ENCODE results near the gene CYB5B. TPM values are rescaled to one million over a fixed set of nuclear protein-coding genes. Genes with fewer than 3 reads are reported as not detected.

Gene CYB5B
- total RNA-seq, 3 donors from 2014 or later = 28.2 to 48.0 (median 34.7) TPM

GRCh38 chr16:69396187-69397061 lies 28.0 kb upstream of the CYB5B start:
- Histone ChIP-seq H3K4me1 (peaks cover 0 to 11% of the 10 kb centered on the region in 2 donors), H3K27ac (peak overlapping the region; percentile 78 to 89), H3K36me3 (no peaks in the 10 kb centered on the region), H3K4me3 (peak overlapping the region in 1 of 3 donors; percentile 36), H3K27me3 (no peaks in the 10 kb centered on the region), H3K9me3 (no peaks in the 10 kb centered on the region)
- intact Hi-C loops (cut with DNase I; ENCODE audit: low total_unique reads) = no loop called here
- peak; percentile 58 to 70 for DNase-seq (ENCODE audit: low spot score in 2 of 2)
- TF ChIP-seq CTCF (IDR thresholded peaks at IDR 0.05) (peak; percentile 75 to 93 (median 91)), POLR2AphosphoS5 (IDR thresholded peaks at IDR 0.05) (peak in 2 of 3 donors; percentile 42 to 54), POLR2A (IDR thresholded peaks at IDR 0.05) (no peak)

- Histone ChIP-seq H3K36me3 (no peaks in the 10 kb centered on the region), H3K27ac (peak overlapping the region; percentile 8 to 40), H3K4me1 (peaks cover 0 to 11% of the 10 kb centered on the region in 2 donors), H3K9me3 (no peaks in the 10 kb centered on the region), H3K27me3 (no peaks in the 10 kb centered on the region), H3K4me3 (no peak overlapping the region)
- intact Hi-C loops (cut with DNase I; ENCODE audit: low total_unique reads) = no loop called here
- TF ChIP-seq POLR2AphosphoS5 (IDR thresholded peaks at IDR 0.05) (no peak), POLR2A (IDR thresholded peaks at IDR 0.05) (no peak), CTCF (IDR thresholded peaks at IDR 0.05) (peak in 2 of 3 donors; percentile 47 to 52)
- DNase-seq (ENCODE audit: low spot score in 2 of 2) = no peak
These were observed 26.4 kb upstream of the CYB5B start for GRCh38 chr16:69397821-69398521.

GRCh38 chr16:69399361-69399760 lies 25.1 kb upstream of the CYB5B start:
- peaks cover 0 to 11% of the 10 kb centered on the region in 2 donors for H3K4me1 ChIP-seq
- intact Hi-C loops (cut with DNase I; ENCODE audit: low total_unique reads) = no loop called here
- H3K36me3 ChIP-seq = no peaks in the 10 kb centered on the region
- no peaks in the 10 kb centered on the region for H3K27me3 ChIP-seq
- H3K27ac ChIP-seq = no peak overlapping the region
- H3K4me3 ChIP-seq = no peak overlapping the region
- TF ChIP-seq POLR2A (IDR thresholded peaks at IDR 0.05) (no peak), POLR2AphosphoS5 (IDR thresholded peaks at IDR 0.05) (no peak), CTCF (IDR thresholded peaks at IDR 0.05) (no peak)
- no peak for DNase-seq (ENCODE audit: low spot score in 2 of 2)
- no peaks in the 10 kb centered on the region for H3K9me3 ChIP-seq

GRCh38 chr16:69402439-69402838 lies 22.0 kb upstream of the CYB5B start:
- TF ChIP-seq CTCF (IDR thresholded peaks at IDR 0.05) (no peak), POLR2A (IDR thresholded peaks at IDR 0.05) (no peak), POLR2AphosphoS5 (IDR thresholded peaks at IDR 0.05) (no peak)
- H3K27me3 ChIP-seq = no peaks in the 10 kb centered on the region
- no peaks in the 10 kb centered on the region for H3K36me3 ChIP-seq
- no peaks in the 10 kb centered on the region for H3K9me3 ChIP-seq
- no peaks in the 10 kb centered on the region for H3K4me1 ChIP-seq
- DNase-seq (ENCODE audit: low spot score in 2 of 2) = no peak
- H3K4me3 ChIP-seq = no peak overlapping the region
- intact Hi-C loops (cut with DNase I; ENCODE audit: low total_unique reads) = loop anchor here (10.0 kb wide), 1 partner anchor 82 kb away; no protein-coding TSS in a partner anchor
- no peak overlapping the region for H3K27ac ChIP-seq

Measured in breast epithelium (tissue), 4 donors.